Ureter (tissue), 1 donor: ENCODE results near the gene TNKS2. TPM values are rescaled to one million over a fixed set of nuclear protein-coding genes. Genes with fewer than 3 reads are reported as not detected.
"Not testable (repeated sequence)": the region's sequence is repeated elsewhere in the genome, so short reads cannot be mapped to it uniquely, and the experiment has no call there.

Source experiments
- DNase-seq: peaks from one replicate; pipeline ENCODE4 v3.0.0-alpha.2; 2020; ENCODE audit warnings: low spot score
- total RNA-seq: library from RNA; stranded (reverse); gene quantifications from one replicate; pipeline ENCODE4 v1.2.4, GENCODE V29; 2023
- donor health status: DM: yes; HTN: yes; CAD: no.

TNKS2 gene
- 41.0 TPM for total RNA-seq

- peak; percentile 96 for DNase-seq
Observed at GRCh38 chr10:91797874-91798648, at the start of gene TNKS2. Gene TNKS2 (plus strand): TSS chr10:91798426. CDS start chr10:91798691, 265 bp downstream.

DNA sequence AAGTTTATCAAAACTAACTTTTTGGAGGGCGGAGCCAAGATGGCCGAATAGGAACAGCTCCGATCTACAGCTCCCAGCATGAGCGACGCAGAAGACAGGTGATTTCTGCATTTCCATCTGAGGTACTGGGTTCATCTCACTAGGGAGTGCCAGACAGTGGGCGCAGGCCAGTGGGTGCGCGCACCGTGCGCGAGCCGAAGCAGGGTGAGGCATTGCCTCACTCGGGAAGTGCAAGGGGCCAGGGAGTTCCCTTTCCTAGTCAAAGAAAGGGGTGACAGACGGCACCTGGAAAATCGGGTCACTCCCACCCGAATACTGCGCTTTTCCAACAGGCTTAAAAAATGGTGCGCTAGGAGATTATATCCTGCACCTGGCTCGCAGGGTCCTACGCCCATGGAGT, 48.6 kb upstream of the TNKS2 start:
- not testable (repeated sequence) for DNase-seq

DNA sequence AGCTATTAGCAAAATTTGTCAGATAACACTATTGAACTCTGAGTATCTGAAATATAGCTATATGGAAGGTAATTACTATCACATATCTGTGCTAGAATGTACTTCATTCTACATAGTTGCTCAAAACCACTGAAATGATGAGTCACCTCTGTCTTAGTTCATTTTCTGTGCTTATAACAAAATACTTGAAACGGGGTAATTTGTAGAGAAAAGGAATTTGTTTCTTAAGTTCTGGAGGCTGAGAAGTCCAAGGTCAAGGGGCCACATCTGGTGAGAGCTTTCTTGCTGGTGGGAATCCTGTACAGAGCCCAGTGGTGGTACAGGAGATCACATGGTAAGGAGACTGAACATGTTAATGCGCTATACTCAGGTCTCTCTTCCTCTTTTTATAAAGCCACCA, 41.9 kb upstream of the TNKS2 start:
- DNase-seq, result no peak

GRCh38 chr10:91758303-91759146, 39.7 kb upstream of the TNKS2 start:
- no peak for DNase-seq

- DNase-seq, result no peak
Observed at GRCh38 chr10:91759581-91759986, 38.6 kb upstream of the TNKS2 start.

DNA sequence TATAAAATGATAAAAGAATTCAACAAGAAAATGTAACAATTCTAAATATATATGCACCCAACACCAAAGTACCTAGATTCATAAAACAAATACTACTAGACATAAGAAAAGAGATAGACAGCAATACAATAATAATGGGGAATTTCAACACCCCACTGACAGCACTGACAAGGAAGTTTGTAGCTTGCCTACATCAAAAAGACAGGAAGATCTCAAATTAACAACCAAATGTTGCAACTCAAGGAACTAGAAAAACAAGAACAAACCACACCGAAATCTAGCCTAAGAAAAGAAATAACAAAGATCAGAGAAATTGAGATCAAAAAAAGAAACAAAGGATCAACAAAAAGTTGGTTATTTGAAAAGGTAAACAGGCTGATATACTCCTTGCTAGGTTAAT, 36.5 kb upstream of the TNKS2 start:
- DNase-seq, result no peak

DNA sequence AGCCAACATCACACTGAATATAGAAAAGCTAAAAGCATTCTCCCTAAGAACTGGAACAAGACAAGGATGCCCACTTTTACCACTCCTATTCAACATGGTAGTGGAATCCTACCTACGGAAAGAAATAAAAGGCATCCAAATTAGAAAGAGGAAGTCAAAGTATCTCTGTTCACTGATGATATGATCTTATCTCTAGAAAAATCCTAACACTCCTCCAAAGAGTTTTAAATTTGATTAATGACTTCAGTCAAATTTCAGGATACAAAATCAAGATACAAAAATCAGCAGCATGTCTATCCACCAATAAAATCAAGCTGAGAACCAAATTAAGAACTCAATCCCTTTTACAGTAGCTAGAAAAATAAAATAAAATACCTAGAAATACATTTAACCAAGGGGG, 35.3 kb upstream of the TNKS2 start:
- no peak for DNase-seq

DNA sequence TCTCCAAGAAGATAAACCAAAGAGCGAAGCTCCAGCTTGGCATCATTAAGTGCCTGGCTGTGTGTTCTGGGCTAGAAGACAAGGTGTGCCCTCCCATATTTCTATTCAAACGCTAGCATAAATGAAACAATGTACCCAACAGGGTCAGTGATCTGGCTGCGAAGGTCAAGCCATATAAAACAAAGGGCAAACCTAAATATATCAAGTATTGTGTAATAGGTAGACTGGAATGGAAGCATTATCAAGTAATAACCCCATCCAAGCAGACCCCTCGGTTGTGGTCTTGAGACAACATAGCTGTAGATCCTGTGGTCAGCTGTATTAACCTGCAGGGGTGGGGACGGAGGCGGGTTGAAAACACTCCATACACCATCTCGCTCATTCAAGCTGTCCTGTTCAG, 31.6 kb upstream of the TNKS2 start:
- no peak for DNase-seq

DNA sequence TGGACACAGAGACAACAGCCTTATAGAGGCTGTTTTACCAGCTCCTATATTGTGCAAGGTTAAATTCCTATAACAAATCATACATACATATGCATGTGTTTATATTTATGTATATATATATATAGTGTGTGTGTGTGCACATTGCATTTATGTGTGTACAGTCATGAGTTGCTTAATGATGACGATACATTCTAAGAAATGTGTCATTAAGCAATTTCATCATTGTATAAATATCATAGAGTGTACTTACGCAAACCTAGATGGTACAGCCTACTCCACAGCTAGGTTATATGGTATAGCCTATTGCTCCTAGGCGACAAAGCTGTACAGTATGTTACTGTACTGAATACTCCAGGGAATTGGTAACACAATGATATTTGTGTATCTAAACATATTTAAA, 30.1 kb upstream of the TNKS2 start:
- no peak for DNase-seq

GRCh38 chr10:91771907-91772306, 26.3 kb upstream of the TNKS2 start:
- DNase-seq, result no peak

DNA sequence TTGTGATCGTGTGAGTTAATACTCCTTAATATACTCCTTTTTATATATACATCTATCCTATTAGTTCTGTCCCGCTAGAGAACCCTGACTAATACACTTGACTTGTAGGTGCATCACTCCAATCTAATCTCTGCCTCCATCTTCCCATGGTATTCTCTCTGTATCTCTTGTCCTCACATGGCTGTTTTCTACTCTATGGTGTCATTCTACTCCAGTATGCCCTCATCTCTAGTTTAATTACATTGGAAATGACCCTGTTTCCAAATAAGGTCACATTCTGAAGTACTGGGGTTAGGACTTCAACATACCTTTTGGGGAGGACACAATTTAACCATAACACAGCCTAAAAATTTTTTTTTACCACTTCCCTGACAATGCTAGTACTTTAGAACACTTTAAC, 25.8 kb upstream of the TNKS2 start:
- DNase-seq, result no peak

DNA sequence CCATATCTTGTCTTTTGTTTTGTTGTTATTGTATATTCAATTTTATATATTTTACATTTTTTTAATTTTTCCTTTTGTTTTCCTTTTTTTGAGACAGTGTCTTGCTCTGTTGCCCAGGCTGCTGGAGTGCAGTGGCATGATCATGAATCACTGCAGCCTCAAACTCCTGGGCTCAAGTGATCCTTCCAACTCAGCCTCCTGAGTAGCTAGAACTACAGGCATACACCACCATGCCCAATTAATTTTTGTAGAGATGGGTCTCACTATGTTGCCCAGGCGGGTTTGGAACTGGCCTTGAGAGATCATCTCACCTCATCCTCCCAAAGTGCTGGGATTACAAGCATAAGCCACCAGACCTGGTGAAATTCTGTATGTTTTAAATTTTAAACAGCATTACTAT, 25.4 kb upstream of the TNKS2 start:
- no peak for DNase-seq

- no peak for DNase-seq
Observed at GRCh38 chr10:91774571-91774970, 23.7 kb upstream of the TNKS2 start.

- no peak for DNase-seq
Observed at GRCh38 chr10:91775731-91776130, 22.5 kb upstream of the TNKS2 start.

- DNase-seq, result no peak
Observed at GRCh38 chr10:91776266-91776665, 22.0 kb upstream of the TNKS2 start.

GRCh38 chr10:91778485-91778884, 19.7 kb upstream of the TNKS2 start:
- no peak for DNase-seq

GRCh38 chr10:91779011-91779605, 19.1 kb upstream of the TNKS2 start:
- DNase-seq, result no peak

GRCh38 chr10:91782539-91782938, 15.7 kb upstream of the TNKS2 start:
- DNase-seq, result no peak

DNA sequence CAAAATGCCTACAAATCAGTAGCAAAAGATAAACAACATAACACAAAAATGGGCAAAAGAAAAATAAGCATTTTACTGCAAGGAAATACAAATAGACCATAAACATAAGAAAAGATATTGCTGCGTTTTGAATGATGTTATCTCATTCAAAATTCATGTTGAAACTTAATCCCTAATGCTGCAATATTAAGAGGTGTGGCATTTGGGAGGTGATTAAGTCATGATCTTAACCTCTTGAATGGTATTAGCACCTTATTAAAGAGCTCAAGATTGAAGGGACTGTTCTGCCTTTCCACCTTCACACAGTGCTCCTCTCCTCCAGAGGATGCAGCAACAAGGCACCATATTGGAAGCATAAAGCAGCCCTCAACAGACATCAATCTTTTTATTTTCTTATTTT, 12.4 kb upstream of the TNKS2 start:
- DNase-seq, result no peak

GRCh38 chr10:91787258-91787657, 11.0 kb upstream of the TNKS2 start:
- no peak for DNase-seq

- no peak for DNase-seq
Observed at GRCh38 chr10:91787810-91788209, 10.4 kb upstream of the TNKS2 start.

DNA sequence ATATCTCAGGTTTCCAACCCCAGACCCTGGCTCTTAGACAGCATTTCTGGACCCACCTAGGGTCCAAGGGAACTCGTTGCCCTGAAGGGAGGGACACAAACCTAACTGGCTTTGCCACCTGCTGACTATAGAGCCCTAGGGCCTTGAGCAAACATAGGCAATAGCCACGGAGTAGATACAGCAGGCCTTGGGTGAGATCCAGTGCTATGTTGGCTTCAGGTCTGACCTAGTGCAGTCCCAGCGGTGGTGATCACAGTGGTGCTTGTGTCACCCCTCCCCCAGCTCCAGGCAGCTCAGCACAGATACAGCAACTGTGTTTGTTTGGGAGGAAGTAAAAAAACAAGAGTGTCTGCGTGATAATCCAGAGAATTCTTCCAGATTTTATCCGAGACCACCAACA, 9.7 kb upstream of the TNKS2 start:
- no peak for DNase-seq
